ENCODE results near the gene TRPV6.
A peak's percentile ranks its signal among the peaks of the same experiment; 100 is the strongest.

- TF ChIP-seq CTCF (IDR thresholded peaks at IDR 0.05 in 8 of 11, conservative IDR thresholded peaks at IDR 0.05 in 3 of 11) (peak in 10 of 11 experiments; percentile 13 to 62 (median 42)), POLR2AphosphoS5 (IDR thresholded peaks at IDR 0.05) (no peak)
These were observed 19.0 kb downstream of the TRPV6 start for GRCh38 chr7:142866361-142867096.
